SK-N-MC (cell line): ENCODE results near the gene TTC7B.

Experiments
- EZH2 ChIP-seq: fragments of 200-600 bp; sonication (generic); IDR thresholded peaks from one replicate; pipeline ENCODE4 v1.6.1; 2017; ENCODE audit warnings: antibody characterized with exemption
- FOXP2 ChIP-seq: optimal IDR thresholded peaks from 2 replicates; pipeline ENCODE3; 2011; ENCODE audit warnings: mild to moderate bottlenecking, moderate library complexity; ENCODE audit not compliant: insufficient read depth; ENCODE audit errors: extremely low read length, control extremely low read depth
- POLR2AphosphoS5 ChIP-seq: IDR thresholded peaks from 2 replicates; pipeline ENCODE4 v1.6.1; 2012; ENCODE audit warnings: mild to moderate bottlenecking, low read depth, low read length, borderline replicate concordance

- no peak for TF ChIP-seq EZH2
- no peak for TF ChIP-seq POLR2AphosphoS5
- TF ChIP-seq FOXP2 = no peak
These were observed 38.9 kb downstream of the TTC7B start for GRCh38 chr14:90777358-90777757.
